Right lobe of liver (tissue), 4 donors: ENCODE data around the gene CEP44.

ENCODE experiments used
- POLR2A ChIP-seq: fragments of 450-650 bp; IDR thresholded peaks from one replicate; pipeline ENCODE4 v1.6.1; 2017; ENCODE audit warnings: antibody characterized with exemption, mild to moderate bottlenecking
- TF ChIP-seq, protein P1 (sequence below), 4 donors: fragments of 200-600 bp in 3 of 4; fragments of 450-650 bp in 1 of 4; IDR thresholded peaks; one replicate each; pipeline versions ENCODE4 v1.5.1 to v1.8.0; 2016 to 2022; ENCODE audit warnings: antibody characterized with exemption in 4 of 4, mild to moderate bottlenecking in 2 of 4
- donor health status: DM: no; HTN: no; CAD: no.
- donor health status: DM: no; HTN: no; CAD: no.
- donor health status: DM: no; HTN: yes; CAD: no.

GRCh38 chr4:174358410-174358809 is 74.7 kb downstream of the CEP44 start:
- TF ChIP-seq, protein P1, sequence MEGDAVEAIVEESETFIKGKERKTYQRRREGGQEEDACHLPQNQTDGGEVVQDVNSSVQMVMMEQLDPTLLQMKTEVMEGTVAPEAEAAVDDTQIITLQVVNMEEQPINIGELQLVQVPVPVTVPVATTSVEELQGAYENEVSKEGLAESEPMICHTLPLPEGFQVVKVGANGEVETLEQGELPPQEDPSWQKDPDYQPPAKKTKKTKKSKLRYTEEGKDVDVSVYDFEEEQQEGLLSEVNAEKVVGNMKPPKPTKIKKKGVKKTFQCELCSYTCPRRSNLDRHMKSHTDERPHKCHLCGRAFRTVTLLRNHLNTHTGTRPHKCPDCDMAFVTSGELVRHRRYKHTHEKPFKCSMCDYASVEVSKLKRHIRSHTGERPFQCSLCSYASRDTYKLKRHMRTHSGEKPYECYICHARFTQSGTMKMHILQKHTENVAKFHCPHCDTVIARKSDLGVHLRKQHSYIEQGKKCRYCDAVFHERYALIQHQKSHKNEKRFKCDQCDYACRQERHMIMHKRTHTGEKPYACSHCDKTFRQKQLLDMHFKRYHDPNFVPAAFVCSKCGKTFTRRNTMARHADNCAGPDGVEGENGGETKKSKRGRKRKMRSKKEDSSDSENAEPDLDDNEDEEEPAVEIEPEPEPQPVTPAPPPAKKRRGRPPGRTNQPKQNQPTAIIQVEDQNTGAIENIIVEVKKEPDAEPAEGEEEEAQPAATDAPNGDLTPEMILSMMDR (IDR thresholded peaks at IDR 0.05): no peak
- TF ChIP-seq POLR2A: no peak
